GM18870 (cell line): ENCODE data around the gene UNC50.
A peak's percentile ranks its signal among the peaks of the same experiment; 100 is the strongest.

Experiments used
- ATAC-seq: cut with Tn5 transposase; IDR thresholded peaks from one replicate; pipeline ENCODE4 v1.9.1; 2021; ENCODE audit warnings: moderate library complexity; ENCODE audit not compliant: unreplicated experiment

The UNC50 gene, protein sequence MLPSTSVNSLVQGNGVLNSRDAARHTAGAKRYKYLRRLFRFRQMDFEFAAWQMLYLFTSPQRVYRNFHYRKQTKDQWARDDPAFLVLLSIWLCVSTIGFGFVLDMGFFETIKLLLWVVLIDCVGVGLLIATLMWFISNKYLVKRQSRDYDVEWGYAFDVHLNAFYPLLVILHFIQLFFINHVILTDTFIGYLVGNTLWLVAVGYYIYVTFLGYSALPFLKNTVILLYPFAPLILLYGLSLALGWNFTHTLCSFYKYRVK

DNA sequence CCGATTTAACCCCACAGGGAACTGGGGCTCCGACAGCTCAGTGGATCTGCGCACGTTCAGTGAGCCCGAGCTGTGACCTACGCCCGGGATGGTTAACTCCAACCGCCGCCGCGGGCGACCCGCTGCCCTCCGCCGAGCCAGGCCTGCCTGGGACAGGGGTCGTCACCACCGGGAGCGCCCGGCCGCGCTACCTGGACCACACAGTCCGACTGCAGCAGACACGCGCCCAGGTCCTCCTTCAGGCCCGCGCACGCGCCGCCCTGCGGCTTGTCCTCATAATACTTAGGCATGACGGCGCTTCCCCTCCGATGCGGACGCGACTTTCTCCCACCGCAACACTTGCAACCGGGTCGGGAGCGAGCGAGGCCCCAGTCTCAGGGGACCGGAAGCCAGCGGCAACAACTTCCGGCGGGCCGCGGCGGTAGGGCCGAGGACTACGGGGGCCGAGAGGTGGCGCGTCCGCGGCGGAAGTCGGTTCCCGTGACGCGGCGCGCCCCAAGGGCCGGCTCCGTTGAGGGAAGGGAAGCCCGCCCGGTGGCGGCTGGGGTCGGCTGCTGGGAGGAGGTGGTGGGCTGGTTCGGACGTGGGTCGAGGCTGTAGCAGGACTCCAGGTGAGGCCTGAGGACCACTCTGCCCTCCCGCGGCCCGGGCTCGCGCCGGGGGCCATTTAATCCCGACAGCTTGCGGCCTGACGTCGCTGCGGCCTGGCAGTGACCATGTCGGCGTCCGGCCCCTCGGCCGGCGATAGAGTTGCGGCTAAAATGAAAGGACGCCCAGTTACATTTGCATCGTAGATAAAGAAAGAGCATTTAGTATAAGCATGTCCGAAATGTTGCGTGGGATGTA lies at the start of gene UNC50, which contains the start of gene COA5:
Gene UNC50 (plus strand): TSS at position 474 of the 846 bp plus-strand sequence. CDS start 1,171 bp downstream, outside the sequence.
Gene COA5 (minus strand): TSS at position 397 of the 846 bp plus-strand sequence. CDS start 107 bp downstream, at position 290.
- ATAC-seq, result peak; percentile 53

DNA sequence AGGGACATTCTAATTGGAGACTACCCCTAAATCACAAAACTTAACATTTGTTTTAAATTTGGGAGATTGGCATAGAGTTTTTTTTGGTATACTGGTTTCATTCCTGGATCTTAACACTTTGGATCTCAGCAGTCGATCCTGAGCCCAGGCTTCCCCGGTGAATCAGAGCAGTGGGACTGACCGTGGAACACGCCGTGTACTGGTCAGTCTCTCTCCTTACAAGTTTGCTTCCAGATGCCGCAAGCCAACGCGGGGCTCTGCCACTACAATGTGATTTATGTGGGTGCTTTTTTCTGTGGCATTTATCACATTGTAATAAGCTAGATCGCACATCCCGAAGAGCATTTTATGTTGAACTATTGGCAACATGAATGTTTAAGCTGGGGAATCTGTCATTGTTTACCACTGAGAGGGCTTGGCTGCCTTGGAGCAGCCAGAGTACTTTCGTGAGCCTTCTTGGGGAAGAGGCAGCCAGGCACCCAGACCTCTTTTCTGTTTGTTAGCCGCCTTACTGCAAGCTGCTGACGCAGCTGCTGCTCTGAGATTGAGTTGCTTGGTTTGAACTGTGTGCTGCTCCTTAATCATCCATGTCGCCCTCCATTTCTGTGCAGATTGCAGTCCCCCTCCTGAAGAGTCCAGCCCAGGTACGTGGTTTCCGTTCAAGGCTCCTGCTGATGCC lies 49.4 kb upstream of the UNC50 start:
- ATAC-seq, result no peak

- ATAC-seq, result no peak
Measured at GRCh38 chr2:98559581-98559980, 48.8 kb upstream of the UNC50 start.

GRCh38 chr2:98560256-98560771 lies 48.1 kb upstream of the UNC50 start:
- ATAC-seq, result no peak

- no peak for ATAC-seq
Measured at GRCh38 chr2:98561018-98561417, 47.4 kb upstream of the UNC50 start.

- no peak for ATAC-seq
Measured at GRCh38 chr2:98561902-98562695, 46.3 kb upstream of the UNC50 start.

DNA sequence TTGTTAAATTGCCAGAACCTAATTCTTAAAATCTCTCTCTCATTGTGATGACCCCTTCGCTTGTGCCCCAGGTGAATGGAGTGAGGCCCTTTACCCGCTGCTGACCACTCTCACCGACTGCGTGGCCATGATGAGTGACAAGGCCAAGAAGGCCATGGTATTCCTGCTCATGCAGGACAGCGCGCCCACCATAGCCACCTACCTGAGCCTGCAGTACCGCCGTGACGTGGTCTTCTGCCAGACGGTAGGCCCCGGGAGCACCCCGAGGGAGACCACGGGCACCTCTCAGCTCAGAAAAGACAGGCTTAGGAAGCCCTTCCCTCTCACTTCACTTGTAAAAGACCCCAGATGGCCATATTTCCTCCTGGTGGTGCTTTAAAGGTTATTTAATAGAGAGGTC lies 45.0 kb upstream of the UNC50 start:
- no peak for ATAC-seq

GRCh38 chr2:98564541-98565132 lies 43.8 kb upstream of the UNC50 start:
- no peak for ATAC-seq

DNA sequence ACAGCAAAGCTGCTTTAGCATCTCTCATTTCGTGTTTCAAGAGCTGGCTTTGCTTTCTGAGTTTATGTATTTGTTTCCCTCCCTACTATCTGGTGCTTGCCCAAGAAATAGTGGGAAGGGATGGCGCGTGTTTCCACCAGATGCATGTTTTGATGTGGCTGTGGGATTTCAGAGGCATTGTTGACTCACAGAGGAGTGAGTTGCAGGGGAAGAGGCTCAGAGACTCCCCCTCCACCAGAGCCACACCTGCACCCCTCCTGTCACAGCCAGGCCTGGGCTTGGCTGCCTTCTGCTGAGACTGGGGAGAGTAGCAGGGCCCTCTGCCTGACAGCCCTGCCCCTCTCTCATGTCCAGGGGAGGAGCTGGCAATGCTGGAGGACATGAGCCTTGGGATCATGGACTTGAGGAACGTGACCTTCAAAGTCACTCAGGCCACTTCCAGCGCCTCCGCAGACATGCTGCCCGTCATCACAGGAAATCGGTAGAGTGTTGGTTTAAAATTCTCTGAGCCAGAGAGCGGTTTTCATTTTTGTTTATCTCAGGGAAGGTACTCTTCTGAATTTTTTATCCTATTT lies 43.0 kb upstream of the UNC50 start:
- no peak for ATAC-seq

DNA sequence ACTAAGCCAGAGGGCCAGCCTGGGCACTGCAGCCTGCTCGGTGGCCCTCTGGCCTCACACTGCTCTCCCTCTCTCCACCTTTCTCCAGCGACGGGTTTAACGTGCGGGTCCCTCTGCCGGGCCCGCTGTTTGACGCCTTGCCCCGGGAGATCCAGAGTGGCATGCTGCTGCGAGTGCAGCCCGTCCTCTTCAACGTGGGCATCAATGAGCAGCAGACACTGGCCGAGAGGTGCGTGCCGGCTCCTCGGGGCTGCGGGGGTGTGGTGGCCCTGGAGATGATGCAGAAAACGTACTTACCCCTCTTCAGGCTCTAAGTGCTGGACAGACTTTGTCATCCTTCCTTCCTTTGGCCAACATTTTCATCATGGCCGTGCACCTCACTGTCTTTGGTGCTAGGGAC lies 42.4 kb upstream of the UNC50 start:
- ATAC-seq, result no peak

GRCh38 chr2:98568161-98568956 lies 40.0 kb upstream of the UNC50 start:
- ATAC-seq, result no peak

GRCh38 chr2:98569197-98569793 lies 39.1 kb upstream of the UNC50 start:
- ATAC-seq, result no peak

DNA sequence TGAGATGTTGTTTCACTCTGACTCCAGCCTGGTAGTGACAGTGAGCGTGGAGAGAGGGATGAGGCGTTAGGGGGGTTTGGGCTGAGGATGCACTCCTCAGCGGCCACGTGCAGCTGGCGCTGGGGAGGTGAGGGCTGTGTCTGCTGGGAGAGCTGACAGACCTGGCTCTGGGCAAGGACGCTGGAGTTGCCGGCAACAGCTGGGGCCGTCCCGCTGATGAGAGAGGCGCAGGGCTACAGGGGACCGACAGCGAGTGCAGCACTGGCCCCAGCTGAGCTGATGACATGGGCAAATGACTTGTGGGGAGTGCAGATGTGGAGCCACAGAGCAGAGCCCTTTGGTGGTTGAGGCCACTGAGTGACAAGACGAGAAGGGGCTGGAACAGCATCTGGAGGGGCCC lies 38.5 kb upstream of the UNC50 start:
- no peak for ATAC-seq

GRCh38 chr2:98570356-98570755 lies 38.0 kb upstream of the UNC50 start:
- no peak for ATAC-seq

GRCh38 chr2:98571121-98571701 lies 37.2 kb upstream of the UNC50 start:
- no peak for ATAC-seq

DNA sequence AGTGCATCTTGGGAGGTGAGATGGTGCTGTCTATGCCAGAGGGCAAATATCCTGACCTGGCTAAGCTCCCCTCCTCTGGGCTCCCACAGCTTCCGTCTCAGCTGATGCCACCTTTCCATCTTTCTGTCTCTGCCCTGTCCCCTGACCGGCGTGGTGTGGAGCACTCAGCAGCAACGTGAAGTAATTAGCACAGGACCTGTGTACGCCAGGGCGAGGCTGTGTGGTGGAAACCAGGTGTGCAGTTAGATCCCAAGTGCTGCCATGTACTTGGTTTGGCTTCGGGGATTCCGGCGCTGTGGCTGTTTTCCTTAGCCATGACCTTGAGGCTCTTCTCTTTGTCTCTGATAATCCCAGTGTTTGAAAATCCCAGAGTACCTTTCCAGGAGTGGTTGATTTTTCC lies 36.6 kb upstream of the UNC50 start:
- no peak for ATAC-seq

DNA sequence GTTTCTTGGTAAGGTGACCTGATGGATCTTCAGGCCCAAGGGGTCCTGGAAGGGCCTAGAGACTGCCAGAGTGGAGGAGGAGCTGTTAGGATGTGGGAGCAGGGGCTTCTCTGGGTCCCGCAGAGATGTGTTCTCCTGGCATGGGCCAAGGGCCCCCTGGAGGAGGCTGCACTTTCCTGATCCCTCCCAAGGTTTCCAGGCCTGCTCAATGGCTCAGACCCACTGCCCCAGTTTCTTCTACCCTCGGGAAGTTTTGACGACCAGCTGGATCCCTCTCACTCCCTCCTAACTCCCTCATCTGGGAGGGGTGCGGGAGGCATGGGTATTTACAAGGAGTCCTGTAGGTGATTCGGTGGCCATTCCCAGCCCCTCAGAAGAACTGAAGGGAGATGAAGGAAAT lies 36.2 kb upstream of the UNC50 start:
- ATAC-seq, result no peak

GRCh38 chr2:98572676-98573075 lies 35.7 kb upstream of the UNC50 start:
- ATAC-seq, result no peak
